Brain microvascular endothelial cell (primary cell): ENCODE results near the gene UGT1A10.

ENCODE experiments used
- DNase-seq: peaks from one replicate; pipeline ENCODE4 v3.0.0-alpha.2; 2020
- H3K27ac ChIP-seq: fragments of 250-450 bp; sonication (Bioruptor Pico); 2 replicates; pipeline ENCODE4 v1.5.1; 2020; ENCODE audit warnings: mild to moderate bottlenecking, moderate library complexity
- H3K27me3 ChIP-seq: fragments of 250-450 bp; sonication (Bioruptor Pico); replicated peaks from 2 replicates; pipeline ENCODE4 v1.5.1; 2020; ENCODE audit warnings: mild to moderate bottlenecking
- H3K36me3 ChIP-seq: fragments of 250-450 bp; sonication (Bioruptor Pico); replicated peaks from 2 replicates; pipeline ENCODE4 v1.5.1; 2020; ENCODE audit warnings: mild to moderate bottlenecking
- H3K4me3 ChIP-seq: 2 replicates; pipeline ENCODE4 v1.5.1; 2011; ENCODE audit warnings: low read depth, mild to moderate bottlenecking, control low read depth, low read length, moderate library complexity
- in situ Hi-C: cut with HindIII; loops from 2 replicates; pipeline ENCODE4 v1.10.0; 2017; ENCODE audit warnings: low sequenced_read_pairs, low pct_ligation_motif_present
- TF ChIP-seq, protein P1 (sequence below): IDR thresholded peaks from 2 replicates; pipeline ENCODE4 v1.5.1; 2011; ENCODE audit warnings: low read depth, mild to moderate bottlenecking, moderate library complexity, low read length, control low read depth, inconsistent platforms; ENCODE audit errors: missing control alignments

Gene UGT1A10

DNA sequence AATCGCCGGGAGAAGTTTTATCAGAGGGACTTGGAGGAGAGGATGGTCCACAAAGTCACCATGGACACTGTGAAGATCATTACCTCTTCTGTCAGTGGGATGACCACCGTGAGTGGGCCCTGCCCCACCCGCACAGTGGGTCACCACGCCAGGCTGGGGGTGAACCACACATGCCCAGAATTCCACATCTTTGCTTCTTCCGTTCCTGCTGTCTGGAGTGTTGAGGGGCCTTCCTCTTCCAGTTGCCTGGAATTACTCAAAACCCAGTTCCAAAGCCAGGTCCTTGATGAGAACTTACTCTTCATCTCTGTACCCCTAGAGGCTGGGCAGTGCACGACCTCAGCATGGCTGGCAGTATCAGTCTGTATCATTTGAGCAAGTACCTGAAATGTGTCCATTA lies 164.0 kb downstream of the UGT1A10 start:
- H3K36me3 ChIP-seq: no peaks in the 10 kb centered on the region
- no peak overlapping the region for H3K4me3 ChIP-seq
- in situ Hi-C loops: no loop called here
- H3K27ac ChIP-seq: no peak overlapping the region
- DNase-seq: no peak
- no peaks in the 10 kb centered on the region for H3K27me3 ChIP-seq
- TF ChIP-seq, protein P1, sequence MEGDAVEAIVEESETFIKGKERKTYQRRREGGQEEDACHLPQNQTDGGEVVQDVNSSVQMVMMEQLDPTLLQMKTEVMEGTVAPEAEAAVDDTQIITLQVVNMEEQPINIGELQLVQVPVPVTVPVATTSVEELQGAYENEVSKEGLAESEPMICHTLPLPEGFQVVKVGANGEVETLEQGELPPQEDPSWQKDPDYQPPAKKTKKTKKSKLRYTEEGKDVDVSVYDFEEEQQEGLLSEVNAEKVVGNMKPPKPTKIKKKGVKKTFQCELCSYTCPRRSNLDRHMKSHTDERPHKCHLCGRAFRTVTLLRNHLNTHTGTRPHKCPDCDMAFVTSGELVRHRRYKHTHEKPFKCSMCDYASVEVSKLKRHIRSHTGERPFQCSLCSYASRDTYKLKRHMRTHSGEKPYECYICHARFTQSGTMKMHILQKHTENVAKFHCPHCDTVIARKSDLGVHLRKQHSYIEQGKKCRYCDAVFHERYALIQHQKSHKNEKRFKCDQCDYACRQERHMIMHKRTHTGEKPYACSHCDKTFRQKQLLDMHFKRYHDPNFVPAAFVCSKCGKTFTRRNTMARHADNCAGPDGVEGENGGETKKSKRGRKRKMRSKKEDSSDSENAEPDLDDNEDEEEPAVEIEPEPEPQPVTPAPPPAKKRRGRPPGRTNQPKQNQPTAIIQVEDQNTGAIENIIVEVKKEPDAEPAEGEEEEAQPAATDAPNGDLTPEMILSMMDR: no peak

DNA sequence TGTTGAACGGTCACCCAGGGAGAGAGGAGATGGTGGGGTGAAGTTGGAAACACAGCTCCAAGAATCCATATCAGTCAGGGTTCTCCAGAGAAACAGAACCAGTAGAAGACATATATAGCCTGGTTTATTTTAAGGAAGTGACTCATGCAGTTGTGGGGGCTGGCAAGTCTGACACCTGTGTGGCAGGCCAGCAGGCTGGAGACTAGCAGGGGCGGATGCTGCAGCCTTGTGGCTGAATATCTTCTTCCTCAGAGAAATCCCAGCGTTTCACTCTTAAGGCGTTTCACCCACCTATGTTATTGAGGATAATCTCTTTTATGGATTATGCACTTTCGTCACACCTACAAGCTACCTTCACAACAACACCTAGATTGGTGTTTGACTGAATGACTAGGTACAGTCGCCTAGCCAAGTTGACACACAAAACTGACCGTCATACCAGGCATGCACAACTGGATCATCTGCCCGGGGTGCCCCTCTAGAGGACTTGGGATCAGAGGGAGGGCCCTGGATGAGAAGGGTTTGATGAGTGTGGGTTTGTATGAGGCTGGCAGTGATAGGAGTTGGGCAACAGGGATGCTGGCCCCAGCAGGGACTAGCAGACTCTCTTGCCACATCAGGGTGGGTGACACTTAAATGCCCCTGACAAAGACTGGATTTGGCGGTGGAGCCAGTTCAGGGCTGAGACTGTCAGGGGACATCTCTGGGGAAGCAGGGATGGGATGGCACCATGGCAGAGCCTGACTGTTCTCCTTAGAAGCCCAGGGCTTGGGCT lies 165.3 kb downstream of the UGT1A10 start:
- H3K4me3 ChIP-seq: no peak overlapping the region
- H3K36me3 ChIP-seq: no peaks in the 10 kb centered on the region
- TF ChIP-seq, protein P1: no peak
- no peak for DNase-seq
- no peak overlapping the region for H3K27ac ChIP-seq
- no peaks in the 10 kb centered on the region for H3K27me3 ChIP-seq
- in situ Hi-C loops: no loop called here

DNA sequence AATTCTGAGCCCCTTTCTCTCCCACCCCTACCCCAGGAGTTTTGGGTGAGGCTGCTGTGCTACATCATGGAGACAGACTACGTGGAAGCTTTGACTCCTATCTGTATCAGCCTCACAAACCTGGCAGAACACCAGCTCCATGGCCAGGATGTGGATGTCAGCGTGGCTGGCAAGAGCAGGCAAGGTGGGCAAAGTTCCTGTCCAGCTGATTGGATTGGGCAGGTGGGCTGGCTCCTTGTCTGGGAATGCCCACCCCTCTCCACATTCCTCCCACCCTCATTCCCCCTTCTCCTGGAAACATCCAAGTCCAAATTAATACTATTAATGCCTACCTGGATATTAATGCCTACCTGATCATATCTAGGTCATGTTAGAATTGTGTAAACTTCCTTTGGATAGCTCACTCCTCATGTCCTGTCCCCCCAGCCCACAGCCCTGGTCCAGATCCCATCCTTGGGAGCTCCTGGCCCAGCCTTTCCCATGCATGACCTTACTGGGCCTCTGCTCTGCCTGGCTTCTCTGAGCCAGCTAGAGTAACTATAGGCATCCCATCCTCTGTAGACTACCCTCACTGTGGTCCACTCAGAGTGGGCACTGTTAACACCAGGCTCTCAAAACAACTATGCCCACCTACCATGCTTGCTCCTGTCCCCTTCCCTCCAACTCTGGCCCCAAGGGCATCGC lies 166.0 kb downstream of the UGT1A10 start:
- no peak overlapping the region for H3K27ac ChIP-seq
- no peak overlapping the region for H3K4me3 ChIP-seq
- no peaks in the 10 kb centered on the region for H3K27me3 ChIP-seq
- TF ChIP-seq, protein P1: no peak
- no peaks in the 10 kb centered on the region for H3K36me3 ChIP-seq
- no peak for DNase-seq
- in situ Hi-C loops: no loop called here

DNA sequence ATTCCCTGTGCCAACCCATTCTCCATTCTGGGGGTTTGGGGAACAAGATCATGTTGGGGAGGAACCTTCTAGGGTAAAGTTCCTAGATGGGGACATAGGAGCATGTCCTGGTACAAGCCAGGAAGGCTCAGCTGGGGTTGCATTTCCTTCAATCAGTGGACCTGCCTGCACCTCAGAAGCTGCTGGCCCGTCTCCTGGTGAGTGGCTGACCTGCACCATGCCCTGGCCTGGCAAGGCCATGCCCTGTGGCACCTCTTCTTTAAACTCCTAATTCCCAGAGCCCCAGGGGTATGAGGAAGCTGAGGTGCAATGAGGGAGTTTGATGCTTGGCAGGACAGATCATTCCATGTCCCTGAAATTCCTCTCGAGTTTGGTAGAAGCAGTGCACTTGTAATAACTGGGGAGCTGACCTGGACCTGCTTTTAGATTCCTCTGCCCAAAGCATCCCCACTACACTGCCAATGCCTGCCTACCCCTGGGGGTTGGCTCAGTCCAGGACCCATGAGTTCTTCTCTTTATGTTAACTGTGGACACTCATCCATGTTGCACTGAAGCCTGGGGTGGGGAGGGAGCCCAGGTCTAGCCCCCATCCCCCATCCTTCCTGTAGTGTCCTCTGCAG lies 167.2 kb downstream of the UGT1A10 start:
- Histone ChIP-seq H3K27me3 (no peaks in the 10 kb centered on the region), H3K4me3 (no peak overlapping the region), H3K27ac (no peak overlapping the region), H3K36me3 (no peaks in the 10 kb centered on the region)
- in situ Hi-C loops: no loop called here
- DNase-seq: no peak
- TF ChIP-seq, protein P1: no peak

DNA sequence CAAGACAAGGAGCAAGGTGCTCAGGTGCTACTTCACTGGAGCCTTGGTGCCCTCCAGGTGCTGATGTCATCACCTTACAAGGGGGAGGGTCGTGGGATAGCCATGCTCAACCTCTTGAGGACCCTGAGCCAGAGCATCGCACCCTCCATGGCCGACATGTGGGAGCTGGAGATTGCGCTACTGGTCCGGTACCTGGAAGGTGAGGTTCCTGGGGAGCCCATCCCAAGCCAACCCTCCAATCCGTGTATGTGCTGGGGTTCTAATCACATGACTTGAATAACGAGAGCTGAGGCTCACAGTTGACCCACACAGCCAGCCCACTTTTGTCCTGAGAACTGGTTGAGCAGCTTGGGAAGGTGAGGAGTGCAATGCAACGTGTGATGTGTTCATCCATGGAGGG lies 167.7 kb downstream of the UGT1A10 start:
- Histone ChIP-seq H3K36me3 (no peaks in the 10 kb centered on the region), H3K27me3 (no peaks in the 10 kb centered on the region), H3K4me3 (no peak overlapping the region), H3K27ac (no peak overlapping the region)
- in situ Hi-C loops: no loop called here
- DNase-seq: no peak
- TF ChIP-seq, protein P1: no peak
